Prostate gland (tissue), 2 donors: ENCODE data around the gene CD2AP.

Source experiments
- POLR2A ChIP-seq: fragments of 450-650 bp; IDR thresholded peaks from one replicate; pipeline ENCODE4 v1.6.1; 2016; ENCODE audit warnings: antibody characterized with exemption, mild to moderate bottlenecking
- POLR2AphosphoS5 ChIP-seq: sonication (generic); formaldehyde crosslinking; IDR thresholded peaks from one replicate; pipeline ENCODE4 v1.6.1; 2017; ENCODE audit warnings: antibody characterized with exemption
- TF ChIP-seq, protein P1 (sequence below), 4 experiments: fragments of 200-600 bp in 2 of 4; fragments of 450-650 bp in 2 of 4; sonication (generic) in 2 of 4; IDR thresholded peaks; 1 replicate in 3 of 4; 2 replicates in 1 of 4; pipeline ENCODE4 v1.5.1; 2016 to 2019; ENCODE audit warnings: antibody characterized with exemption in 4 of 4, mild to moderate bottlenecking in 2 of 4, moderate library complexity in 2 of 4

DNA sequence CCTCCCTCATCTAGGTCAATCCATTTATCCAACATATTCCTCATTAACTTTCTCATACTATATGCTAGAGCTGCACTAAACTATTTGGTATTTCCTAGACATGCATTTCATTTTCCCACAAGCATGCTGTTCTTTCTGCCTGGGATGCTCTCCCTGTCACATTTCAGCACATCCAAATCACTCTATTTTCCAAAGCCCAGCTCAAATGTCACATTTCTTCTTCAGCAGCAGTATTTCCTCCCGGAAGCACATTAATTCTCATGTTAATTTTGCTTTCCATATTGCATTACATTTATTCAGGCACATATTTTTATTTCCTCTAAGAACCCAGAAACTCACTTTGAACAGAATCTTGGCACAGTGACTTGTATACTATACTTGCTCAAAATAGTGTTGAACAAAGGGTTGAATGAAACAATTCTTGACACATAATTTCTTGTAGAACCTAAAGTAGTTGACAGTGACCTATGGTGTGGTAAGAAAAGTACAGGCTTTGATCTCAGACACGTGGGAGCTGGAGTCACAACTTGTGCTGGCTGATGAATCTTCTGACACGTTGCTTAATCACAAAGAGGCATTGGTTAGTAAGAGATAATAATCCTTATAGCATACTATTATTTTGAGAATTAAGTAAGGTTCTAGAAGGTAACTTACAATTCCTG lies 30.8 kb upstream of the CD2AP start:
- TF ChIP-seq, protein P1, sequence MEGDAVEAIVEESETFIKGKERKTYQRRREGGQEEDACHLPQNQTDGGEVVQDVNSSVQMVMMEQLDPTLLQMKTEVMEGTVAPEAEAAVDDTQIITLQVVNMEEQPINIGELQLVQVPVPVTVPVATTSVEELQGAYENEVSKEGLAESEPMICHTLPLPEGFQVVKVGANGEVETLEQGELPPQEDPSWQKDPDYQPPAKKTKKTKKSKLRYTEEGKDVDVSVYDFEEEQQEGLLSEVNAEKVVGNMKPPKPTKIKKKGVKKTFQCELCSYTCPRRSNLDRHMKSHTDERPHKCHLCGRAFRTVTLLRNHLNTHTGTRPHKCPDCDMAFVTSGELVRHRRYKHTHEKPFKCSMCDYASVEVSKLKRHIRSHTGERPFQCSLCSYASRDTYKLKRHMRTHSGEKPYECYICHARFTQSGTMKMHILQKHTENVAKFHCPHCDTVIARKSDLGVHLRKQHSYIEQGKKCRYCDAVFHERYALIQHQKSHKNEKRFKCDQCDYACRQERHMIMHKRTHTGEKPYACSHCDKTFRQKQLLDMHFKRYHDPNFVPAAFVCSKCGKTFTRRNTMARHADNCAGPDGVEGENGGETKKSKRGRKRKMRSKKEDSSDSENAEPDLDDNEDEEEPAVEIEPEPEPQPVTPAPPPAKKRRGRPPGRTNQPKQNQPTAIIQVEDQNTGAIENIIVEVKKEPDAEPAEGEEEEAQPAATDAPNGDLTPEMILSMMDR (IDR thresholded peaks at IDR 0.05): no peak
- TF ChIP-seq POLR2AphosphoS5 (no peak), POLR2A (no peak)
